ENCODE data around the gene FERD3L. TPM values are rescaled to one million over a fixed set of nuclear protein-coding genes. Genes with fewer than 3 reads are reported as not detected.

FERD3L gene
- polyA plus RNA-seq, 1 experiment: not detected

GRCh38 chr7:19110026-19110730, 35.0 kb downstream of the FERD3L start:
- no peak for TF ChIP-seq CTCF (IDR thresholded peaks at IDR 0.05; ENCODE audit: insufficient read depth, low read depth, low read length)
- no peaks in the 10 kb centered on the region for H3K36me3 ChIP-seq (ENCODE audit: control insufficient read depth, insufficient read depth, low read length)
- no peak for DNase-seq (ENCODE audit: low read depth)
- no peak overlapping the region for H3K4me3 ChIP-seq (ENCODE audit: low read depth, low read length)
- H3K27me3 ChIP-seq (ENCODE audit: control insufficient read depth, insufficient read depth, low read length): no peaks in the 10 kb centered on the region
- ChIA-PET CTCF (interaction anchor here (0.9 to 1.8 kb wide), 2 partner anchors 14 to 444 kb away, joined by 3 to 6 read pairs; no protein-coding TSS in a partner anchor), POLR2A (no interaction called here)

- TF ChIP-seq CTCF (IDR thresholded peaks at IDR 0.05; ENCODE audit: insufficient read depth, low read depth, low read length): no peak
- DNase-seq (ENCODE audit: low read depth): no peak
- Histone ChIP-seq H3K27me3 (ENCODE audit: control insufficient read depth, insufficient read depth, low read length) (no peaks in the 10 kb centered on the region), H3K4me3 (ENCODE audit: low read depth, low read length) (peak overlapping the region; percentile 3; the same call in 1 of the 2 replicates), H3K36me3 (ENCODE audit: control insufficient read depth, insufficient read depth, low read length) (no peaks in the 10 kb centered on the region)
- ChIA-PET POLR2A (interaction anchor here (0.6 kb wide), 1 partner anchor 9 kb away, joined by 16 read pairs; no protein-coding TSS in a partner anchor), CTCF (interaction anchor here (0.9 to 1.8 kb wide), 4 partner anchors 13 to 443 kb away, joined by 3 to 6 read pairs (median 3); no protein-coding TSS in a partner anchor)
Observed at GRCh38 chr7:19109000-19109946, 35.9 kb downstream of the FERD3L start.

DNA sequence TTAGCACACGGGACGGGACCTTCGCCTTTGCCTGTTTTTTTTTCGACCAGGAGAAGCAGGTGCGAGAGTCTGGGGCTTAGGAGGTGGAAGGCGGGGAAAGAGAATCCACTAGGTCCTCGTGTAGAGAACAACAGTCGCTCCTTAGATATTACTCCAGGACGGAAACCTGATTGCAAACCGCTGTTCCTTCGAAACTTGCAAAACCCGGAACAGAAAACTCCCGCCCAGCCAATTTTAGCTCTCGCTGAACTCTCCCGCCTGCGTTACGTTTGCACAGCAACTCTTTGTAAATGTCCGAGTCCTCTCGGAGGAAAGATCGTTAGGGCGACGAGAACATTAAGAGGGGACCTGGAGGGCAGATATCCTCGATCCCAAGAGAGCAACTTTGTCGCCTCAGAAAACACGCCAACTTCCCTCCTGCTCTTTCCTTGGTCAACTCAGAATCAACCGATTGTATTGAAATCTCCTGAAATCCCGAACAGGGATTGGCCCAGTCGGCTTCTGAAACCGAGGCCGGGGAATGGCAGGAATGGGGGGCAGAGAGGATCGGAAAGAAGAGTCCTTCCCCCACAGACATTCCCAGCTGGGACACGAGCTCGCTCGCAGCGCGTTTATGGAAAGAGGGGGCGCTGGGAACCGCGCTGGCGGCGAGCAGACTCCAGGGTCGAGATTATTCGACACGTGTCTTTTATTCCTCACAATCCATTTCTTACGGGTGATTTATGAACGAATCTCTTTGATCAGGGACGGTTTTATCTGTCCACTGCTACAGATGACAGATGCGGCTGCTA, 37.7 kb downstream of the FERD3L start:
- Histone ChIP-seq H3K27me3 (ENCODE audit: control insufficient read depth, insufficient read depth, low read length) (no peaks in the 10 kb centered on the region), H3K4me3 (ENCODE audit: low read depth, low read length) (peak overlapping the region; percentile 48), H3K36me3 (ENCODE audit: control insufficient read depth, insufficient read depth, low read length) (no peaks in the 10 kb centered on the region)
- CTCF ChIA-PET: interaction anchor here (0.7 to 1.6 kb wide), 4 partner anchors 10 to 753 kb away, joined by 3 to 4 read pairs (median 3); partner anchors contain the start of gene TWIST1
- DNase-seq (ENCODE audit: low read depth): no peak
- POLR2A ChIA-PET: interaction anchor here (0.9 kb wide), 1 partner anchor 10 kb away, joined by 3 read pairs; the partner anchor contains the start of gene TWIST1
- TF ChIP-seq CTCF (IDR thresholded peaks at IDR 0.05; ENCODE audit: insufficient read depth, low read depth, low read length): no peak

DNA sequence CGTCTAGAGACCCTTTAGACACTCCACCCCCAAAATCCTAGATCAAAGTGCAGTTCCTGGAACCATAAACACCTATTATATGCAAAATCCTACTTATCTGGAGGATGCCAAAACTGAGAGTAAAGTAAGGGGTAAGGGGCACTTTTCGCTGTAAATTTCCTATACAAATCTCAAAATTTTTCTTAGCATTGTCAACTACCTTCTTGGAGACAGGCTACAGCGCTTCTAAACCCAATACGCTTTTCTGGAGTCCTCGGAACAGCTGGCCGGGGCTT, 38.2 kb downstream of the FERD3L start:
- POLR2A ChIA-PET: interaction anchor here (0.9 kb wide), 1 partner anchor 10 kb away, joined by 3 read pairs; the partner anchor contains the start of gene TWIST1

More for the DNA sequence above, 38.2 kb downstream of the FERD3L start:
- no peaks in the 10 kb centered on the region for H3K36me3 ChIP-seq (ENCODE audit: control insufficient read depth, insufficient read depth, low read length)
- H3K27me3 ChIP-seq (ENCODE audit: control insufficient read depth, insufficient read depth, low read length): no peaks in the 10 kb centered on the region
- TF ChIP-seq CTCF (IDR thresholded peaks at IDR 0.05; ENCODE audit: insufficient read depth, low read depth, low read length): no peak
- DNase-seq (ENCODE audit: low read depth): no peak
- CTCF ChIA-PET: interaction anchor here (0.8 to 3.2 kb wide), 4 partner anchors 7 to 752 kb away, joined by 3 to 10 read pairs (median 4); no protein-coding TSS in a partner anchor
- H3K4me3 ChIP-seq (ENCODE audit: low read depth, low read length): peak overlapping the region; percentile 48
